Neuronal stem cell (in vitro differentiated cells): ENCODE results near the gene FAM171A2.
A peak's percentile ranks its signal among the peaks of the same experiment; 100 is the strongest.
"Not testable (repeated sequence)": the region's sequence is repeated elsewhere in the genome, so short reads cannot be mapped to it uniquely, and the experiment has no call there.

Experiments used
- DNase-seq: peaks from one replicate; pipeline ENCODE4 v3.0.0-alpha.2; 2013; ENCODE audit warnings: low spot score
- H2AFZ ChIP-seq: one replicate; pipeline ENCODE4 v1.6.1; 2013; ENCODE audit warnings: mild to moderate bottlenecking, low read length, inconsistent platforms
- H2AK5ac ChIP-seq: 2 replicates; pipeline ENCODE4 v1.6.1; 2013; ENCODE audit warnings: low read depth, mild to moderate bottlenecking, inconsistent platforms, low read length, moderate library complexity, mixed read lengths
- H2BK120ac ChIP-seq: 2 replicates; pipeline ENCODE4 v1.6.1; 2013; ENCODE audit warnings: low read depth, mild to moderate bottlenecking, inconsistent platforms, low read length, moderate library complexity, mixed read lengths
- H2BK12ac ChIP-seq: one replicate; pipeline ENCODE4 v1.6.1; 2013; ENCODE audit warnings: low read length, inconsistent platforms
- H2BK15ac ChIP-seq: 2 replicates; pipeline ENCODE4 v1.6.1; 2013; ENCODE audit warnings: mild to moderate bottlenecking, low read length, inconsistent platforms, mixed read lengths
- H2BK5ac ChIP-seq: one replicate; pipeline ENCODE4 v1.6.1; 2013; ENCODE audit warnings: inconsistent platforms, mild to moderate bottlenecking, low read length, moderate library complexity
- H3K14ac ChIP-seq: one replicate; pipeline ENCODE4 v1.6.1; 2013; ENCODE audit warnings: low read length, inconsistent platforms
- H3K18ac ChIP-seq: 2 replicates; pipeline ENCODE4 v1.6.1; 2013; ENCODE audit warnings: low read length, inconsistent platforms
- H3K23ac ChIP-seq: 2 replicates; pipeline ENCODE4 v1.6.1; 2013; ENCODE audit warnings: low read depth, mild to moderate bottlenecking, mixed read lengths, low read length, inconsistent platforms; ENCODE audit not compliant: poor library complexity
- H3K27ac ChIP-seq: replicated peaks from 3 replicates; pipeline ENCODE4 v1.5.1; 2013; ENCODE audit warnings: low read length, inconsistent platforms
- H3K27me3 ChIP-seq, 3 experiments: 2 replicates each; pipeline ENCODE4 v1.6.1; 2013; ENCODE audit warnings: low read length in 3 of 3, mild to moderate bottlenecking in 2 of 3, inconsistent platforms in 1 of 3, low read depth in 1 of 3, mixed read lengths in 1 of 3, moderate library complexity in 1 of 3; ENCODE audit not compliant: control insufficient read depth in 3 of 3, insufficient read depth in 3 of 3
- H3K36me3 ChIP-seq, 2 donors: replicated peaks in 1 of 2; 2 replicates each; pipeline ENCODE4 v1.6.1; 2013; ENCODE audit warnings: low read length in 2 of 2; ENCODE audit not compliant: control insufficient read depth in 2 of 2, insufficient read depth in 2 of 2
- H3K4ac ChIP-seq: 2 replicates; pipeline ENCODE4 v1.6.1; 2013; ENCODE audit warnings: inconsistent platforms, mild to moderate bottlenecking, low read length, moderate library complexity
- H3K4me1 ChIP-seq, 2 donors: 1 replicate in 1 of 2; 2 replicates in 1 of 2; pipeline ENCODE4 v1.6.1; 2013; ENCODE audit warnings: low read length in 2 of 2, low read depth in 1 of 2; ENCODE audit not compliant: control insufficient read depth in 2 of 2, insufficient read depth in 1 of 2
- H3K4me2 ChIP-seq: one replicate; pipeline ENCODE4 v1.6.1; 2013; ENCODE audit warnings: mild to moderate bottlenecking, low read length, inconsistent platforms; ENCODE audit not compliant: insufficient read depth, poor library complexity, severe bottlenecking
- H3K4me3 ChIP-seq, 2 donors: 2 replicates each; pipeline ENCODE4 v1.5.1; 2013; ENCODE audit warnings: low read length in 2 of 2, mild to moderate bottlenecking in 2 of 2, inconsistent platforms in 1 of 2, moderate library complexity in 1 of 2
- H3K79me1 ChIP-seq: one replicate; pipeline ENCODE4 v1.6.1; 2013; ENCODE audit warnings: low read depth, mild to moderate bottlenecking, inconsistent platforms, low read length, moderate library complexity
- H3K9ac ChIP-seq: one replicate; pipeline ENCODE4 v1.6.1; 2013; ENCODE audit warnings: mild to moderate bottlenecking, low read depth, low read length, inconsistent platforms; ENCODE audit not compliant: poor library complexity
- H3K9me3 ChIP-seq, 2 donors: replicated peaks in 1 of 2; 2 replicates each; pipeline versions ENCODE3 to v1.6.1; 2013; ENCODE audit warnings: low read length in 2 of 2, mild to moderate bottlenecking in 2 of 2, inconsistent platforms in 1 of 2, low read depth in 1 of 2, mixed read lengths in 1 of 2, moderate library complexity in 1 of 2; ENCODE audit not compliant: control insufficient read depth in 2 of 2, insufficient read depth in 1 of 2
- H4K8ac ChIP-seq: one replicate; pipeline ENCODE4 v1.6.1; 2013; ENCODE audit warnings: low read depth, mild to moderate bottlenecking, inconsistent platforms, low read length, moderate library complexity
- H4K91ac ChIP-seq: one replicate; pipeline ENCODE4 v1.6.1; 2013; ENCODE audit warnings: low read length, low read depth, mild to moderate bottlenecking, inconsistent platforms; ENCODE audit not compliant: poor library complexity
- WGBS, 2 donors: extraction: QIAGEN DNeasy Blood & Tissue Kit; methylation state at CpG; one replicate each; pipeline ENCODE4 v1.1.7; 2013; ENCODE audit warnings: missing lambda C conversion rate in 2 of 2, mixed read lengths in 1 of 2; ENCODE audit not compliant: insufficient read length in 2 of 2, insufficient replicate concordance in 1 of 2; ENCODE audit errors: extremely low coverage in 2 of 2; 5-methylcytosine and 5-hydroxymethylcytosine counted together

Gene FAM171A2

GRCh38 chr17:44329516-44329915 is 34.1 kb downstream of the FAM171A2 start:
- H3K4ac ChIP-seq, H2AFZ ChIP-seq, H2BK120ac ChIP-seq, H3K4me1 ChIP-seq, H3K14ac ChIP-seq, H3K23ac ChIP-seq, DNase-seq, H2AK5ac ChIP-seq, H4K91ac ChIP-seq, H3K4me2 ChIP-seq, H3K4me3 ChIP-seq, H3K18ac ChIP-seq, H4K8ac ChIP-seq, H2BK12ac ChIP-seq, H3K9ac ChIP-seq, H2BK5ac ChIP-seq, H3K36me3 ChIP-seq, H3K79me1 ChIP-seq, H3K9me3 ChIP-seq, H2BK15ac ChIP-seq, H3K27ac ChIP-seq: not testable (repeated sequence)
- H3K27me3 ChIP-seq: peaks cover 2 to 12% (median 11%) of the 10 kb centered on the region in 3 experiments
- no CpG with 5 or more reads among the region's 7 CpGs for WGBS, 2 donors

GRCh38 chr17:44327715-44328449 is 35.8 kb downstream of the FAM171A2 start:
- Histone ChIP-seq H3K4me3 (peak overlapping the region in 1 of 2 donors; percentile 29), H3K9me3 (no peaks in the 10 kb centered on the region), H3K27me3 (peaks cover 0 to 12% (median 2%) of the 10 kb centered on the region in 3 experiments), H3K4me1 (peaks cover 4 to 8% of the 10 kb centered on the region in 2 donors), H3K4ac (no peak overlapping the region), H3K23ac (no peak overlapping the region), H4K8ac (no peak overlapping the region), H3K79me1 (peaks cover 9% of the 10 kb centered on the region), H2BK120ac (no peak overlapping the region), H3K27ac (no peak overlapping the region), H3K18ac (no peak overlapping the region), H2AFZ (no peak overlapping the region), H2BK12ac (no peak overlapping the region), H3K9ac (no peak overlapping the region), H3K14ac (no peak overlapping the region), H4K91ac (no peak overlapping the region), H2BK5ac (no peak overlapping the region), H2BK15ac (no peak overlapping the region), H3K36me3 (no peaks in the 10 kb centered on the region), H2AK5ac (no peak overlapping the region), H3K4me2 (no peak overlapping the region)
- no peak for DNase-seq
- WGBS, 2 donors: no CpG with 5 or more reads among the region's 7 CpGs

GRCh38 chr17:44326861-44327444 is 36.7 kb downstream of the FAM171A2 start:
- Histone ChIP-seq H2BK15ac (no peak overlapping the region), H3K27ac (no peak overlapping the region), H2AFZ (no peak overlapping the region), H3K14ac (no peak overlapping the region), H3K4me3 (no peak overlapping the region), H3K18ac (no peak overlapping the region), H2AK5ac (no peak overlapping the region), H3K23ac (peak overlapping the region; percentile 93), H3K36me3 (peaks cover 3 to 6% of the 10 kb centered on the region in 2 donors), H3K79me1 (peaks cover 12% of the 10 kb centered on the region), H4K8ac (no peak overlapping the region), H3K9ac (no peak overlapping the region), H3K9me3 (no peaks in the 10 kb centered on the region), H2BK12ac (no peak overlapping the region), H3K27me3 (peaks cover 0 to 12% (median 2%) of the 10 kb centered on the region in 3 experiments), H3K4me2 (no peak overlapping the region), H3K4ac (no peak overlapping the region), H3K4me1 (peaks cover 4 to 8% of the 10 kb centered on the region in 2 donors), H2BK120ac (no peak overlapping the region), H4K91ac (no peak overlapping the region), H2BK5ac (no peak overlapping the region)
- peak; percentile 89 for DNase-seq
- no CpG with 5 or more reads among the region's 31 CpGs for WGBS, 2 donors

GRCh38 chr17:44324571-44325275 is 38.9 kb downstream of the FAM171A2 start, which contains the start of gene SLC25A39:
SLC25A39 (minus strand) TSS chr17:44324823; CDS start chr17:44323562, 1,261 bp downstream.
- Histone ChIP-seq H3K27ac (no peak within 1 kb of the TSS), H3K79me1 (peaks cover 12% of the 10 kb centered on the region), H3K4me2 (peak within 1 kb of the TSS; percentile 96), H3K4me3 (peak within 1 kb of the TSS; percentile 93 to 94), H3K27me3 (peaks cover 0 to 12% (median 2%) of the 10 kb centered on the region in 3 experiments), H2AFZ (peak within 1 kb of the TSS; percentile 97), H2AK5ac (peak within 1 kb of the TSS; percentile 84), H2BK5ac (peak within 1 kb of the TSS; percentile 82), H4K8ac (peak within 1 kb of the TSS; percentile 65), H3K4me1 (peaks cover 4 to 8% of the 10 kb centered on the region in 2 donors), H3K23ac (peak within 1 kb of the TSS; percentile 98), H3K9me3 (no peaks in the 10 kb centered on the region), H3K14ac (peak within 1 kb of the TSS; percentile 89), H2BK12ac (no peak within 1 kb of the TSS), H3K18ac (peak within 1 kb of the TSS; percentile 95), H2BK120ac (no peak within 1 kb of the TSS), H3K4ac (no peak within 1 kb of the TSS), H4K91ac (no peak within 1 kb of the TSS), H3K9ac (peak within 1 kb of the TSS; percentile 97), H2BK15ac (peak within 1 kb of the TSS; percentile 17), H3K36me3 (peaks cover 7 to 28% of the 10 kb centered on the region in 2 donors)
- no CpG with 5 or more reads among the region's 85 CpGs for WGBS, 2 donors
- peak; percentile 88 for DNase-seq
